Ovary (tissue), 9 donors: ENCODE data around the gene CDK8. TPM values are rescaled to one million over a fixed set of nuclear protein-coding genes. Genes with fewer than 3 reads are reported as not detected.

Experiments used
- DNase-seq, 5 donors: peaks; one replicate each; pipeline ENCODE4 v3.0.0-alpha.2; 2019 to 2020
- H3K27ac ChIP-seq, 2 donors: fragments of 200-600 bp; one replicate each; pipeline versions ENCODE4 v1.5.1 to v1.8.0; 2019 to 2022
- H3K27me3 ChIP-seq: fragments of 200-600 bp; one replicate; pipeline ENCODE4 v1.8.0; 2022
- H3K36me3 ChIP-seq: fragments of 200-600 bp; sonication (generic); one replicate; pipeline ENCODE4 v1.5.1; 2019
- H3K4me1 ChIP-seq: one replicate; pipeline ENCODE4 v1.8.1; 2013; ENCODE audit warnings: mild to moderate bottlenecking, moderate library complexity; ENCODE audit not compliant: insufficient read depth
- H3K4me3 ChIP-seq: fragments of 200-600 bp; sonication (generic); one replicate; pipeline ENCODE4 v1.5.1; 2017
- H3K9me3 ChIP-seq, 2 donors: fragments of 200-600 bp in 1 of 2; sonication (generic) in 1 of 2; one replicate each; pipeline versions ENCODE4 v1.5.1 to v1.8.1; 2013 to 2019; ENCODE audit warnings: mild to moderate bottlenecking in 1 of 2, moderate library complexity in 1 of 2
- CTCF ChIP-seq, 3 donors: fragments of 450-650 bp in 2 of 3; fragments of 200-600 bp in 1 of 3; IDR thresholded peaks; one replicate each; pipeline versions ENCODE4 v1.5.1 to v1.8.0; 2016 to 2022; ENCODE audit warnings: antibody characterized with exemption in 3 of 3, mild to moderate bottlenecking in 1 of 3
- EP300 ChIP-seq: sonication (generic); formaldehyde crosslinking; IDR thresholded peaks from one replicate; pipeline ENCODE4 v1.6.1; 2017; ENCODE audit warnings: antibody characterized with exemption
- POLR2A ChIP-seq: fragments of 450-650 bp; IDR thresholded peaks from one replicate; pipeline ENCODE4 v1.6.1; 2017; ENCODE audit warnings: antibody characterized with exemption, mild to moderate bottlenecking, moderate library complexity
- WGBS, 3 donors: extraction: QIAGEN DNeasy Blood & Tissue Kit in 1 of 3; methylation state at CpG; one replicate each; pipeline versions ENCODE4 v1.1.5 to v1.1.7; 2013 to 2017; 5-methylcytosine and 5-hydroxymethylcytosine counted together
- intact Hi-C, 4 donors: fragments of 100-400 bp; cut with DNase I; formaldehyde crosslinking; loops; one replicate each; pipeline versions ENCODE4 v1.11.0 to v1.15.1; 2022 to 2023
- polyA plus RNA-seq, 2 donors: library from polyadenylated mRNA; stranded (reverse); fragments of 200-250 nt in 1 of 2; fragments of 350-450 nt in 1 of 2; fragmentation: Illumina TruSeq in 1 of 2; extraction: RNeasy Lipid Tissue Mini Kit (QIAGEN cat#74804) in 1 of 2; gene quantifications; one replicate each; pipeline ENCODE4 v1.2.3, GENCODE V29; 2013 to 2014
- total RNA-seq, 7 donors: library from RNA; depleted of rRNA in 2 of 7; stranded (reverse); fragments of >200 nt in 2 of 7; fragmentation: NEBNext Ultra II Directional in 3 of 7; extraction: Animal tissue kit (Norgen Biotek cat#: 25700) in 3 of 7; gene quantifications; one replicate each; pipeline versions ENCODE4 v1.1.0 to v1.2.4, GENCODE V29; 2016 to 2023
- donor health status: DM: no; HTN: no; CAD: no; lungs with moderate emphysema.
- donor health status: DM: no; HTN: no; CAD: no.
- donor health status: Bipolar disorder and iron deficiency.
- donor health status: DM: yes; HTN: yes; CAD: no.
- donor health status: DM: no; HTN: no; CAD: no.
- donor health status: DM: yes; HTN: yes; CAD: no.

CDK8 gene
- total and polyA plus RNA-seq, 9 donors = 5.2 to 11.6 (median 8.3) TPM

GRCh38 chr13:26390203-26390602, 136.3 kb downstream of the CDK8 start:
- Histone ChIP-seq H3K36me3 (no peaks in the 10 kb centered on the region), H3K4me1 (no peaks in the 10 kb centered on the region)
- no peak for TF ChIP-seq EP300
- no peak for TF ChIP-seq POLR2A
- TF ChIP-seq CTCF (IDR thresholded peaks at IDR 0.05) = no peak

GRCh38 chr13:26400545-26400944, 146.6 kb downstream of the CDK8 start:
- H3K4me3 ChIP-seq = no peak overlapping the region
- H3K27me3 ChIP-seq = no peaks in the 10 kb centered on the region
- no peak overlapping the region for H3K27ac ChIP-seq
- DNase-seq = no peak
- TF ChIP-seq CTCF (IDR thresholded peaks at IDR 0.05) (no peak), EP300 (no peak), POLR2A (no peak)
- no peaks in the 10 kb centered on the region for H3K4me1 ChIP-seq
- H3K9me3 ChIP-seq = no peaks in the 10 kb centered on the region
- no peaks in the 10 kb centered on the region for H3K36me3 ChIP-seq
- intact Hi-C loops = no loop called here
- 92 to 100% (median 94%) methylated on average over 1 of the region's 1 CpG for WGBS, 3 donors

More at GRCh38 chr13:26390203-26390602, 136.3 kb downstream of the CDK8 start:
- no peak overlapping the region for H3K4me3 ChIP-seq
- no peak for DNase-seq
- H3K27ac ChIP-seq = no peak overlapping the region
- WGBS, 3 donors = 75 to 92% (median 84%) methylated on average over 3 of the region's 3 CpGs
- H3K9me3 ChIP-seq = no peaks in the 10 kb centered on the region
- no peaks in the 10 kb centered on the region for H3K27me3 ChIP-seq
- intact Hi-C loops = no loop called here

- H3K27ac ChIP-seq = no peak overlapping the region
- H3K36me3 ChIP-seq = no peaks in the 10 kb centered on the region
- no peak overlapping the region for H3K4me3 ChIP-seq
- WGBS, 3 donors = 94 to 97% (median 96%) methylated on average over 6 of the region's 6 CpGs
- no peak for DNase-seq
- TF ChIP-seq EP300 = no peak
- TF ChIP-seq POLR2A = no peak
- no peak for TF ChIP-seq CTCF (IDR thresholded peaks at IDR 0.05)
- no peaks in the 10 kb centered on the region for H3K9me3 ChIP-seq
- no peaks in the 10 kb centered on the region for H3K4me1 ChIP-seq
- no peaks in the 10 kb centered on the region for H3K27me3 ChIP-seq
- intact Hi-C loops = no loop called here
These were observed 147.1 kb downstream of the CDK8 start for GRCh38 chr13:26401069-26401468.

- Histone ChIP-seq H3K9me3 (no peaks in the 10 kb centered on the region), H3K36me3 (no peaks in the 10 kb centered on the region), H3K4me3 (no peak overlapping the region), H3K27ac (no peak overlapping the region), H3K27me3 (no peaks in the 10 kb centered on the region), H3K4me1 (no peaks in the 10 kb centered on the region)
- TF ChIP-seq CTCF (IDR thresholded peaks at IDR 0.05) (no peak), EP300 (no peak), POLR2A (no peak)
- intact Hi-C loops = no loop called here
- WGBS, 3 donors = 47 to 54% (median 54%) methylated on average over 3 of the region's 3 CpGs
- DNase-seq = no peak
These were observed 147.7 kb downstream of the CDK8 start for GRCh38 chr13:26401578-26402021.

GRCh38 chr13:26406791-26407190, 152.9 kb downstream of the CDK8 start:
- no peaks in the 10 kb centered on the region for H3K36me3 ChIP-seq
- TF ChIP-seq POLR2A (no peak), EP300 (no peak), CTCF (IDR thresholded peaks at IDR 0.05) (no peak)
- WGBS, 3 donors = 81 to 91% (median 91%) methylated on average over 6 of the region's 6 CpGs
- no peak overlapping the region for H3K27ac ChIP-seq
- no peak for DNase-seq
- intact Hi-C loops = no loop called here
- H3K4me1 ChIP-seq = no peaks in the 10 kb centered on the region
- H3K9me3 ChIP-seq = no peaks in the 10 kb centered on the region
- no peak overlapping the region for H3K4me3 ChIP-seq
- no peaks in the 10 kb centered on the region for H3K27me3 ChIP-seq
